ENCODE results near the gene PDSS1.
"Not testable (repeated sequence)": the region's sequence is repeated elsewhere in the genome, so short reads cannot be mapped to it uniquely, and the experiment has no call there.

PDSS1 gene

GRCh38 chr10:26743091-26743490 lies 45.6 kb downstream of the PDSS1 start:
- no peak for FAIRE-seq

- FAIRE-seq = no peak
Observed at GRCh38 chr10:26743841-26744240, 46.3 kb downstream of the PDSS1 start.

- FAIRE-seq = no peak
Observed at GRCh38 chr10:26746061-26746460, 48.6 kb downstream of the PDSS1 start.

- FAIRE-seq = no peak
Observed at GRCh38 chr10:26755443-26755903, 58.0 kb downstream of the PDSS1 start.

- no peak for FAIRE-seq
Observed at GRCh38 chr10:26759008-26759407, 61.5 kb downstream of the PDSS1 start.

- no peak for FAIRE-seq
Observed at GRCh38 chr10:26765549-26765948, 68.0 kb downstream of the PDSS1 start.

- FAIRE-seq = no peak
Observed at GRCh38 chr10:26770069-26770468, 72.6 kb downstream of the PDSS1 start.

GRCh38 chr10:26773633-26774032 lies 76.1 kb downstream of the PDSS1 start:
- FAIRE-seq = no peak

- FAIRE-seq = peak; percentile 19
Observed at GRCh38 chr10:26776258-26776657, 78.8 kb downstream of the PDSS1 start.

GRCh38 chr10:26777686-26778085 lies 80.2 kb downstream of the PDSS1 start:
- FAIRE-seq = no peak

- FAIRE-seq = no peak
Observed at GRCh38 chr10:26779176-26779860, 81.8 kb downstream of the PDSS1 start.

- FAIRE-seq = no peak
Observed at GRCh38 chr10:26780106-26780792, 82.7 kb downstream of the PDSS1 start.

GRCh38 chr10:26780793-26781601 lies 83.5 kb downstream of the PDSS1 start:
- FAIRE-seq = no peak

GRCh38 chr10:26781797-26782196 lies 84.3 kb downstream of the PDSS1 start:
- no peak for FAIRE-seq

- FAIRE-seq = no peak
Observed at GRCh38 chr10:26787362-26787761, 89.9 kb downstream of the PDSS1 start.

- FAIRE-seq = not testable (repeated sequence)
Observed at GRCh38 chr10:26789779-26790178, 92.3 kb downstream of the PDSS1 start.

- FAIRE-seq = no peak
Observed at GRCh38 chr10:26790221-26790995, 92.9 kb downstream of the PDSS1 start.

GRCh38 chr10:26792758-26793495 lies 95.4 kb downstream of the PDSS1 start:
- no peak for FAIRE-seq

Measured in G401.6 (cell line).